ENCODE results near the gene TUBB3. TPM values are rescaled to one million over a fixed set of nuclear protein-coding genes. Genes with fewer than 3 reads are reported as not detected.
"Not testable (repeated sequence)": the region's sequence is repeated elsewhere in the genome, so short reads cannot be mapped to it uniquely, and the experiment has no call there.

The TUBB3 gene
- total RNA-seq, 1 experiment from 2014 or later: 205 TPM

DNA sequence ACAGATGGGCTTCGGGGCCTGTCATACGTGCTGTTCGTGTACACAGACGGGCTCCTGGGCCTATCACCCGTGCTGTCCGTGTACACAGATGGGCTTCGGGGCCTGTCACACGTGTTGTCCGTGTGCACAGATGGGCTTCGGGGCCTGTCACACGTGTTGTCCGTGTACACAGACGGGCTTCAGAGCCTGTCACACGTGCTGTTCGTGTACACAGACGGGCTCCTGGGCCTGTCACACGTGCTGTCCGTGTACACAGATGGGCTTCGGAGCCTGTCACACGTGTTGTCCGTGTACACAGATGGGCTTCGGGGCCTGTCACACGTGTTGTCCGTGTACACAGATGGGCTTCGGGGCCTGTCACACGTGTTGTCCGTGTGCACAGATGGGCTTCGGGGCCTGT, 44.0 kb upstream of the TUBB3 start:
- ATAC-seq: not testable (repeated sequence)
- H3K36me3 ChIP-seq (ENCODE audit: control insufficient read depth, insufficient read depth, low read length): peaks cover 13% of the 10 kb centered on the region; the same call in 1 of the 2 replicates

DNA sequence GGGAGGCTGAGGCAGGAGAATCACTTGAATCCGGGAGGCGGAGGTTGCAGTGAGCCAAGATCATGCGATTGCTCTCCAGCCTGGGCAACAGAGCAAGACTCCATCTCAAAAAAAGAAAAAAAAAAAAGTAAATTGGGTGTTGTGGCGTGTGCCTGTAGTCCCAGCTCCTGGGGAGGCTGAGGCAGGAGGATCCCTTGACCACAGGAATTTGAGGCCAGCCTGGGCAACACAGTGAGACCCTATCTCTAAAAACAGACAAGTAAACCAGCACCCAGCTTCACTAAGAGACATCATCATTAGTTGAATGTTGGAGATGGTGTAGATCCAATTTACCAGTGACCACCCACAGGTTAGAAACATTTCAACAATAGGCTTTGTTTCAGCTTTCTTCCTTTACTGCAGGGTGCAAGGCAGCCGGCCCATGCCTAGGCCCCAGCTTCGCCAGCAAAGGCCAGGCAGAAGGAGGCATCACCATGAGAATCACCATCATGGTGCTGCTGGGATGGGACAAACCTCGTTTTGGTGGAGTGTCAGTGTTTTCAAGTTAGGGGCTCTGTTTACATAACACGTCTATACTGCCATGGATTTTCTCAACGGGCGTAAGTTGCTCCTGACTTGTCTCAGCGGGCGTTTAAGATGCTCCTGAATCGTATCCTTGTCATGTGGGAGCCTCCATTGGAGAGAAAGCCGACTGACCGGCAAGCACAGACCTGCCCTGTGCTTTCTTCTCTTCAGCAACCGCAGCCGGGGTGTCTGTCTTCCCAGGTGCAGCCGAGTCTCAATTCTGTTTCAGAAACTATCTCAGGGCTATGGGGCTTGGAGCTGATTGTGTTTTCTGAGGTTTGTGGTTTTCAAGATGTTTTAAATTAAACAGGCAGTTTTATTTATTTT, 42.4 kb upstream of the TUBB3 start:
- Histone ChIP-seq H3K4me1 (ENCODE audit: control insufficient read depth, insufficient read depth, low read length) (no peaks in the 10 kb centered on the region), H3K36me3 (ENCODE audit: control insufficient read depth, insufficient read depth, low read length) (peaks cover 16% of the 10 kb centered on the region; the same call in 1 of the 2 replicates), H3K27ac (ENCODE audit: low read length) (no peak overlapping the region), H3K27me3 (ENCODE audit: control insufficient read depth, insufficient read depth, low read length) (no peaks in the 10 kb centered on the region), H3K9me3 (ENCODE audit: control insufficient read depth, insufficient read depth, low read depth, low read length) (no peaks in the 10 kb centered on the region), H3K4me3 (ENCODE audit: low read depth in 2 of 2, low read length in 2 of 2) (no peak overlapping the region)
- ATAC-seq: no peak
- no TSS peak for BruUV-seq (replicated peaks)
- CTCF ChIA-PET: no interaction called here
- intact Hi-C loops (cut with micrococcal nuclease; ENCODE audit: unreplicated experiment): no loop called here
- TF ChIP-seq POLR2AphosphoS5 (IDR thresholded peaks at IDR 0.05; ENCODE audit: low read depth, low read length) (no peak), SIN3A (IDR thresholded peaks at IDR 0.05; ENCODE audit: borderline replicate concordance, insufficient read depth, low read depth, low read length) (no peak), TCF7L2 (IDR thresholded peaks at IDR 0.05; ENCODE audit: low read depth, low read length) (no peak)
- TF ChIP-seq, protein P1, sequence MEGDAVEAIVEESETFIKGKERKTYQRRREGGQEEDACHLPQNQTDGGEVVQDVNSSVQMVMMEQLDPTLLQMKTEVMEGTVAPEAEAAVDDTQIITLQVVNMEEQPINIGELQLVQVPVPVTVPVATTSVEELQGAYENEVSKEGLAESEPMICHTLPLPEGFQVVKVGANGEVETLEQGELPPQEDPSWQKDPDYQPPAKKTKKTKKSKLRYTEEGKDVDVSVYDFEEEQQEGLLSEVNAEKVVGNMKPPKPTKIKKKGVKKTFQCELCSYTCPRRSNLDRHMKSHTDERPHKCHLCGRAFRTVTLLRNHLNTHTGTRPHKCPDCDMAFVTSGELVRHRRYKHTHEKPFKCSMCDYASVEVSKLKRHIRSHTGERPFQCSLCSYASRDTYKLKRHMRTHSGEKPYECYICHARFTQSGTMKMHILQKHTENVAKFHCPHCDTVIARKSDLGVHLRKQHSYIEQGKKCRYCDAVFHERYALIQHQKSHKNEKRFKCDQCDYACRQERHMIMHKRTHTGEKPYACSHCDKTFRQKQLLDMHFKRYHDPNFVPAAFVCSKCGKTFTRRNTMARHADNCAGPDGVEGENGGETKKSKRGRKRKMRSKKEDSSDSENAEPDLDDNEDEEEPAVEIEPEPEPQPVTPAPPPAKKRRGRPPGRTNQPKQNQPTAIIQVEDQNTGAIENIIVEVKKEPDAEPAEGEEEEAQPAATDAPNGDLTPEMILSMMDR (IDR thresholded peaks at IDR 0.05): no peak
- TF ChIP-seq, protein P2, sequence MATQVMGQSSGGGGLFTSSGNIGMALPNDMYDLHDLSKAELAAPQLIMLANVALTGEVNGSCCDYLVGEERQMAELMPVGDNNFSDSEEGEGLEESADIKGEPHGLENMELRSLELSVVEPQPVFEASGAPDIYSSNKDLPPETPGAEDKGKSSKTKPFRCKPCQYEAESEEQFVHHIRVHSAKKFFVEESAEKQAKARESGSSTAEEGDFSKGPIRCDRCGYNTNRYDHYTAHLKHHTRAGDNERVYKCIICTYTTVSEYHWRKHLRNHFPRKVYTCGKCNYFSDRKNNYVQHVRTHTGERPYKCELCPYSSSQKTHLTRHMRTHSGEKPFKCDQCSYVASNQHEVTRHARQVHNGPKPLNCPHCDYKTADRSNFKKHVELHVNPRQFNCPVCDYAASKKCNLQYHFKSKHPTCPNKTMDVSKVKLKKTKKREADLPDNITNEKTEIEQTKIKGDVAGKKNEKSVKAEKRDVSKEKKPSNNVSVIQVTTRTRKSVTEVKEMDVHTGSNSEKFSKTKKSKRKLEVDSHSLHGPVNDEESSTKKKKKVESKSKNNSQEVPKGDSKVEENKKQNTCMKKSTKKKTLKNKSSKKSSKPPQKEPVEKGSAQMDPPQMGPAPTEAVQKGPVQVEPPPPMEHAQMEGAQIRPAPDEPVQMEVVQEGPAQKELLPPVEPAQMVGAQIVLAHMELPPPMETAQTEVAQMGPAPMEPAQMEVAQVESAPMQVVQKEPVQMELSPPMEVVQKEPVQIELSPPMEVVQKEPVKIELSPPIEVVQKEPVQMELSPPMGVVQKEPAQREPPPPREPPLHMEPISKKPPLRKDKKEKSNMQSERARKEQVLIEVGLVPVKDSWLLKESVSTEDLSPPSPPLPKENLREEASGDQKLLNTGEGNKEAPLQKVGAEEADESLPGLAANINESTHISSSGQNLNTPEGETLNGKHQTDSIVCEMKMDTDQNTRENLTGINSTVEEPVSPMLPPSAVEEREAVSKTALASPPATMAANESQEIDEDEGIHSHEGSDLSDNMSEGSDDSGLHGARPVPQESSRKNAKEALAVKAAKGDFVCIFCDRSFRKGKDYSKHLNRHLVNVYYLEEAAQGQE (IDR thresholded peaks at IDR 0.05; ENCODE audit: insufficient read depth in 1 of 2, low read depth in 2 of 2, low read length in 1 of 2): no peak
- no peak for DNase-seq (ENCODE audit: low read depth, low spot score)
- POLR2A ChIA-PET: interaction anchor here (0.9 kb wide), 1 partner anchor 1101 kb away, joined by 6 read pairs; no protein-coding TSS in a partner anchor
- in situ Hi-C loops (cut with HindIII; ENCODE audit: low pct_unique_long_range_greater_than_20kb, low sequenced_read_pairs): no loop called here

More for the DNA sequence above, 44.0 kb upstream of the TUBB3 start:
- H3K9me3 ChIP-seq (ENCODE audit: control insufficient read depth, insufficient read depth, low read depth, low read length); H3K27me3 ChIP-seq (ENCODE audit: control insufficient read depth, insufficient read depth, low read length); H3K27ac ChIP-seq (ENCODE audit: low read length); BruUV-seq (replicated peaks); intact Hi-C loops (cut with micrococcal nuclease; ENCODE audit: unreplicated experiment); POLR2A ChIA-PET; H3K4me3 ChIP-seq (ENCODE audit: low read depth in 2 of 2, low read length in 2 of 2); CTCF ChIA-PET; in situ Hi-C loops (cut with HindIII; ENCODE audit: low pct_unique_long_range_greater_than_20kb, low sequenced_read_pairs); DNase-seq (ENCODE audit: low read depth, low spot score); H3K4me1 ChIP-seq (ENCODE audit: control insufficient read depth, insufficient read depth, low read length): not testable (repeated sequence)

GRCh38 chr16:89881368-89881730, 41.8 kb upstream of the TUBB3 start:
- CTCF ChIA-PET: no interaction called here
- BruUV-seq (replicated peaks): no TSS peak
- POLR2A ChIA-PET: no interaction called here
- H3K4me3 ChIP-seq (ENCODE audit: low read depth in 2 of 2, low read length in 2 of 2): no peak overlapping the region
- in situ Hi-C loops (cut with HindIII; ENCODE audit: low pct_unique_long_range_greater_than_20kb, low sequenced_read_pairs): no loop called here
- H3K9me3 ChIP-seq (ENCODE audit: control insufficient read depth, insufficient read depth, low read depth, low read length): no peaks in the 10 kb centered on the region
- no peaks in the 10 kb centered on the region for H3K4me1 ChIP-seq (ENCODE audit: control insufficient read depth, insufficient read depth, low read length)
- H3K27me3 ChIP-seq (ENCODE audit: control insufficient read depth, insufficient read depth, low read length): no peaks in the 10 kb centered on the region
- peaks cover 12% of the 10 kb centered on the region; the same call in 1 of the 2 replicates for H3K36me3 ChIP-seq (ENCODE audit: control insufficient read depth, insufficient read depth, low read length)
- no peak overlapping the region for H3K27ac ChIP-seq (ENCODE audit: low read length)
- DNase-seq (ENCODE audit: low read depth, low spot score) (no peak), ATAC-seq (no peak)
- TF ChIP-seq, protein P1 (IDR thresholded peaks at IDR 0.05): no peak
- TF ChIP-seq SIN3A (IDR thresholded peaks at IDR 0.05; ENCODE audit: borderline replicate concordance, insufficient read depth, low read depth, low read length): no peak
- TF ChIP-seq POLR2AphosphoS5 (IDR thresholded peaks at IDR 0.05; ENCODE audit: low read depth, low read length): no peak
- TF ChIP-seq TCF7L2 (IDR thresholded peaks at IDR 0.05; ENCODE audit: low read depth, low read length): no peak
- TF ChIP-seq, protein P2 (IDR thresholded peaks at IDR 0.05; ENCODE audit: insufficient read depth in 1 of 2, low read depth in 2 of 2, low read length in 1 of 2): no peak
- intact Hi-C loops (cut with micrococcal nuclease; ENCODE audit: unreplicated experiment): no loop called here
